ENCODE data around the gene SPATS2L. TPM values are rescaled to one million over a fixed set of nuclear protein-coding genes. Genes with fewer than 3 reads are reported as not detected.
A peak's percentile ranks its signal among the peaks of the same experiment; 100 is the strongest.

The SPATS2L gene
- total RNA-seq, 1 donor from 2014 or later: 82.3 TPM

GRCh38 chr2:200446612-200447011, 140.1 kb downstream of the SPATS2L start:
- ATAC-seq: no peak

GRCh38 chr2:200447139-200447855, 140.8 kb downstream of the SPATS2L start:
- ATAC-seq: no peak
- intact Hi-C loops (cut with DNase I): no loop called here
- DNase-seq (ENCODE audit: low spot score): no peak

More at GRCh38 chr2:200446612-200447011, 140.1 kb downstream of the SPATS2L start:
- no peak for DNase-seq (ENCODE audit: low spot score)
- intact Hi-C loops (cut with DNase I): no loop called here

GRCh38 chr2:200448455-200448854, 142.0 kb downstream of the SPATS2L start:
- no peak for DNase-seq (ENCODE audit: low spot score)
- no peak for ATAC-seq
- intact Hi-C loops (cut with DNase I): no loop called here

- no peak for ATAC-seq
- intact Hi-C loops (cut with DNase I): no loop called here
- no peak for DNase-seq (ENCODE audit: low spot score)
Measured at GRCh38 chr2:200449149-200449548, 142.7 kb downstream of the SPATS2L start.

- no peak for ATAC-seq
- DNase-seq (ENCODE audit: low spot score): no peak
- intact Hi-C loops (cut with DNase I): no loop called here
Measured at GRCh38 chr2:200450288-200450687, 143.8 kb downstream of the SPATS2L start.

- DNase-seq (ENCODE audit: low spot score) (no peak), ATAC-seq (peak; percentile 25)
- intact Hi-C loops (cut with DNase I): no loop called here
Measured at GRCh38 chr2:200451511-200451910, 145.0 kb downstream of the SPATS2L start.

GRCh38 chr2:200452377-200452776, 145.9 kb downstream of the SPATS2L start:
- no peak for ATAC-seq
- DNase-seq (ENCODE audit: low spot score): no peak
- intact Hi-C loops (cut with DNase I): no loop called here

GRCh38 chr2:200453142-200453852, 146.8 kb downstream of the SPATS2L start:
- DNase-seq (ENCODE audit: low spot score) (no peak), ATAC-seq (no peak)
- intact Hi-C loops (cut with DNase I): no loop called here

GRCh38 chr2:200453853-200454534, 147.5 kb downstream of the SPATS2L start:
- intact Hi-C loops (cut with DNase I): no loop called here
- DNase-seq (ENCODE audit: low spot score) (no peak), ATAC-seq (no peak)

- ATAC-seq (peak; percentile 30), DNase-seq (ENCODE audit: low spot score) (no peak)
- intact Hi-C loops (cut with DNase I): no loop called here
Measured at GRCh38 chr2:200454927-200455801, 148.7 kb downstream of the SPATS2L start.

- intact Hi-C loops (cut with DNase I): no loop called here
- ATAC-seq: peak; percentile 33
Measured at GRCh38 chr2:200455958-200456421, 149.5 kb downstream of the SPATS2L start.

GRCh38 chr2:200456567-200456966, 150.1 kb downstream of the SPATS2L start:
- intact Hi-C loops (cut with DNase I): no loop called here
- DNase-seq (ENCODE audit: low spot score): no peak
- no peak for ATAC-seq

More at GRCh38 chr2:200455958-200456421, 149.5 kb downstream of the SPATS2L start:
- DNase-seq (ENCODE audit: low spot score): no peak

- intact Hi-C loops (cut with DNase I): no loop called here
- DNase-seq (ENCODE audit: low spot score): no peak
- ATAC-seq: no peak
Measured at GRCh38 chr2:200459101-200459500, 152.6 kb downstream of the SPATS2L start.

GRCh38 chr2:200461846-200462710, 155.6 kb downstream of the SPATS2L start:
- ATAC-seq: peak; percentile 68
- DNase-seq (ENCODE audit: low spot score): no peak
- intact Hi-C loops (cut with DNase I): no loop called here

- ATAC-seq (no peak), DNase-seq (ENCODE audit: low spot score) (no peak)
- intact Hi-C loops (cut with DNase I): no loop called here
Measured at GRCh38 chr2:200463452-200463851, 157.0 kb downstream of the SPATS2L start.

GRCh38 chr2:200466425-200467418, 160.2 kb downstream of the SPATS2L start:
- intact Hi-C loops (cut with DNase I): no loop called here
- ATAC-seq (peak; percentile 86), DNase-seq (ENCODE audit: low spot score) (no peak)
